SK-N-SH (cell line): ENCODE measurements around the gene OLFML1. TPM values are rescaled to one million over a fixed set of nuclear protein-coding genes. Genes with fewer than 3 reads are reported as not detected.
"Not testable (repeated sequence)": the region's sequence is repeated elsewhere in the genome, so short reads cannot be mapped to it uniquely, and the experiment has no call there.

Source experiments
- CTCF ChIA-PET: fragments of 300-600, 350-600 bp; formaldehyde crosslinking; extraction: SDS; loops from one replicate; lab custom pipeline; 2021; lab: Yijun Ruan, JAX
- POLR2A ChIA-PET: fragments of 350-600 bp; sonication (Branson Sonifier 250); formaldehyde crosslinking; extraction: SDS; loops from one replicate; lab custom pipeline; 2020; ENCODE audit warnings: antibody characterized with exemption, inconsistent platforms; lab: Yijun Ruan, JAX
- DNase-seq: peaks from one replicate; pipeline ENCODE4 v3.0.0; 2012
- H2AFZ ChIP-seq: fragments of 200-600 bp; sonication (generic); 2 replicates; pipeline ENCODE4 v1.8.1; 2016; ENCODE audit warnings: antibody characterized with exemption, mild to moderate bottlenecking, low read depth
- H3F3A ChIP-seq: fragments of 200-600 bp; sonication (generic); replicated peaks from 2 replicates; pipeline ENCODE3; 2016; ENCODE audit warnings: antibody characterized with exemption, mild to moderate bottlenecking; ENCODE audit not compliant: insufficient read depth
- H3K27ac ChIP-seq, 2 experiments: fragments of 200-500 bp in 1 of 2; fragments of 200-600 bp in 1 of 2; sonication (Bioruptor generic) in 1 of 2; sonication (generic), shearing (Covaris generic) in 1 of 2; 2 replicates each; pipeline versions ENCODE4 v1.5.1 to v1.6.1; 2014 to 2016; ENCODE audit warnings: low read depth in 2 of 2, inconsistent platforms in 1 of 2, low read length in 1 of 2, mild to moderate bottlenecking in 1 of 2, mixed read lengths in 1 of 2
- H3K27me3 ChIP-seq: fragments of 200-600 bp; sonication (generic), shearing (Covaris generic); 2 replicates; pipeline ENCODE4 v1.6.1; 2016; ENCODE audit warnings: mixed run types; ENCODE audit not compliant: insufficient read depth
- H3K36me3 ChIP-seq, 2 experiments: fragments of 200-500 bp in 1 of 2; fragments of 200-600 bp in 1 of 2; sonication (Bioruptor generic) in 1 of 2; sonication (generic) in 1 of 2; replicated peaks in 1 of 2; 2 replicates each; pipeline versions ENCODE3 to v1.5.1; 2014 to 2016; ENCODE audit warnings: low read length in 1 of 2, mild to moderate bottlenecking in 1 of 2; ENCODE audit not compliant: insufficient read depth in 2 of 2, control insufficient read depth in 1 of 2
- H3K4me1 ChIP-seq, 2 experiments: fragments of 200-500 bp in 1 of 2; fragments of 200-600 bp in 1 of 2; sonication (Bioruptor generic) in 1 of 2; sonication (generic), shearing (Covaris generic) in 1 of 2; 2 replicates each; pipeline versions ENCODE4 v1.5.1 to v1.6.1; 2014 to 2016; ENCODE audit warnings: low read depth in 1 of 2, low read length in 1 of 2, mixed run types in 1 of 2; ENCODE audit not compliant: insufficient read depth in 2 of 2, control insufficient read depth in 1 of 2
- H3K4me2 ChIP-seq: fragments of 200-600 bp; sonication (generic), shearing (Covaris generic); 2 replicates; pipeline ENCODE4 v1.6.1; 2017; ENCODE audit warnings: mixed run types
- H3K4me3 ChIP-seq, 2 experiments: fragments of 200-500 bp in 1 of 2; fragments of 200-600 bp in 1 of 2; sonication (Bioruptor generic) in 1 of 2; sonication (generic), shearing (Covaris generic) in 1 of 2; 2 replicates each; pipeline versions ENCODE4 v1.5.1 to v1.8.1; 2014 to 2016; ENCODE audit warnings: low read depth in 2 of 2, inconsistent platforms in 1 of 2, low read length in 1 of 2, mild to moderate bottlenecking in 1 of 2, mixed read lengths in 1 of 2, moderate library complexity in 1 of 2
- H3K79me2 ChIP-seq: fragments of 200-600 bp; sonication (generic); 2 replicates; pipeline ENCODE4 v1.8.1; 2017; ENCODE audit warnings: mild to moderate bottlenecking; ENCODE audit not compliant: insufficient read depth
- H3K9ac ChIP-seq: fragments of 200-600 bp; sonication (generic); 2 replicates; pipeline ENCODE4 v1.6.1; 2017; ENCODE audit warnings: mixed run types
- H3K9me2 ChIP-seq: fragments of 200-600 bp; sonication (generic); 2 replicates; pipeline ENCODE4 v1.6.1; 2017; ENCODE audit warnings: mixed run types
- H3K9me3 ChIP-seq: fragments of 200-600 bp; sonication (generic); 2 replicates; pipeline ENCODE4 v1.6.1; 2017; ENCODE audit warnings: mixed run types, mild to moderate bottlenecking, moderate library complexity
- H4K20me1 ChIP-seq: fragments of 200-600 bp; sonication (generic); 2 replicates; pipeline ENCODE4 v1.6.1; 2017; ENCODE audit warnings: mild to moderate bottlenecking, mixed run types; ENCODE audit not compliant: insufficient read depth
- CHD2 ChIP-seq: fragments of 150-350 bp; IDR thresholded peaks from 2 replicates; pipeline ENCODE4 v1.6.1; 2018; ENCODE audit warnings: low read length; ENCODE audit not compliant: partially characterized antibody
- CTCF ChIP-seq: fragments of 200-600 bp; sonication (generic); IDR thresholded peaks from 2 replicates; pipeline ENCODE4 v1.6.1; 2017; ENCODE audit warnings: antibody characterized with exemption, mild to moderate bottlenecking, moderate library complexity
- ELF1 ChIP-seq: IDR thresholded peaks from 2 replicates; pipeline ENCODE4 v1.4.0; 2012
- GABPA ChIP-seq: IDR thresholded peaks from 2 replicates; pipeline ENCODE4 v1.4.0; 2012; ENCODE audit warnings: low read depth, mild to moderate bottlenecking
- GATA2 ChIP-seq: sonication (generic); formaldehyde crosslinking; IDR thresholded peaks from 2 replicates; pipeline ENCODE4 v1.5.0; 2020; ENCODE audit warnings: mild to moderate bottlenecking, missing genetic modification reagents
- MEF2A ChIP-seq: IDR thresholded peaks from 2 replicates; pipeline ENCODE4 v1.4.0; 2012; ENCODE audit warnings: low read depth, borderline replicate concordance
- POLR2AphosphoS5 ChIP-seq: IDR thresholded peaks from 2 replicates; pipeline ENCODE4 v1.6.1; 2012; ENCODE audit warnings: low read depth, low read length
- RFX5 ChIP-seq: IDR thresholded peaks from 2 replicates; pipeline ENCODE4 v1.6.1; 2012; ENCODE audit warnings: mild to moderate bottlenecking, improper control_type of control experiment, low read length
- RXRA ChIP-seq: IDR thresholded peaks from 2 replicates; pipeline ENCODE4 v1.4.0; 2012; ENCODE audit warnings: low read depth, mild to moderate bottlenecking, borderline replicate concordance
- TAF1 ChIP-seq: IDR thresholded peaks from 2 replicates; pipeline ENCODE4 v1.6.1; 2012; ENCODE audit warnings: low read depth, mild to moderate bottlenecking, low read length, moderate library complexity, borderline replicate concordance
- WGBS: methylation state at CpG from one replicate; pipeline ENCODE4 v1.1.6; 2017; ENCODE audit warnings: low lambda C conversion rate; 5-methylcytosine and 5-hydroxymethylcytosine counted together
- polyA plus RNA-seq, 3 experiments: library from polyadenylated mRNA; depleted of rRNA; stranded (reverse); fragments of >200 nt; gene quantifications; 2 replicates each; pipeline ENCODE4 v1.2.3, GENCODE V29; 2012
- TF ChIP-seq, protein P1 (sequence below): IDR thresholded peaks from 2 replicates; pipeline ENCODE4 v1.4.0; 2012; ENCODE audit warnings: low read depth

OLFML1 gene
- polyA plus RNA-seq, 1 of the 3 experiments (the other 2 are of a cell fraction): not detected

DNA sequence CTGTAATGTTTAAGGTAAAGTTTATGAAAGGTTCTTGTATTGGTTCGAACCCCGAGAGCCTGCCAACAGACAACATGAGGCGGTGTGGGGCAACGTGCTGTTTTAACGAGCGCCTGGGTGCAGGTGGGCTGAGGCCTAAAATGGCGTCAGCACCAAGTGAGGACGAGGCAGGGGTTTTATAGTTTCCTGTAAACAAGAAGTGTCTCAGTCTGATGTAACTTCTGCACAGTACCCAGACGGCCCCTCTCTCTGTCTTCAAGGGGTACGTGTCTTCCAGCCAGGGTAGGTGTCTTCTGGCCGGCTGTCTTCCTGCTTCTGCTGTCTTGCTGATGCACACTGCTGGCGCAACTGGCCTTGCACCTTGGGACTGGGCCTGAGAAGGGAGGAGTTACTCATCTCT, 31.2 kb downstream of the OLFML1 start (continued):
- no peak for TF ChIP-seq RFX5
- TF ChIP-seq GATA2: no peak
- no peak for TF ChIP-seq ELF1
- TF ChIP-seq, protein P1, sequence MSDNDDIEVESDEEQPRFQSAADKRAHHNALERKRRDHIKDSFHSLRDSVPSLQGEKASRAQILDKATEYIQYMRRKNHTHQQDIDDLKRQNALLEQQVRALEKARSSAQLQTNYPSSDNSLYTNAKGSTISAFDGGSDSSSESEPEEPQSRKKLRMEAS: no peak
- TF ChIP-seq GABPA: no peak
- no peak for TF ChIP-seq RXRA
- TF ChIP-seq POLR2AphosphoS5: no peak
- TF ChIP-seq, all 33 proteins: peak for 0

GRCh38 chr11:7517743-7518142, 32.4 kb downstream of the OLFML1 start:
- H3K36me3 ChIP-seq, H3K9me2 ChIP-seq, H3K4me2 ChIP-seq, H3K4me1 ChIP-seq, H3F3A ChIP-seq, H3K9me3 ChIP-seq, H3K27me3 ChIP-seq, H2AFZ ChIP-seq, DNase-seq, H3K4me3 ChIP-seq, H3K79me2 ChIP-seq, H3K27ac ChIP-seq, H4K20me1 ChIP-seq, H3K9ac ChIP-seq, POLR2A ChIA-PET: not testable (repeated sequence)
- 57% methylated on average over 10 of the region's 13 CpGs for WGBS
- CTCF ChIA-PET: interaction anchor here (0.7 to 1.7 kb wide), 3 partner anchors 22 to 140 kb away, joined by 3 to 5 read pairs (median 3); no protein-coding TSS in a partner anchor

- H2AFZ ChIP-seq: no peak overlapping the region
- H3K9me3 ChIP-seq: no peaks in the 10 kb centered on the region
- no peaks in the 10 kb centered on the region for H3K79me2 ChIP-seq
- no peak overlapping the region for H3K9ac ChIP-seq
- no peaks in the 10 kb centered on the region for H3F3A ChIP-seq
- H3K4me3 ChIP-seq: no peak overlapping the region
- POLR2A ChIA-PET: no interaction called here
- no peaks in the 10 kb centered on the region for H4K20me1 ChIP-seq
- H3K27ac ChIP-seq: no peak overlapping the region
- TF ChIP-seq MEF2A (no peak), RFX5 (no peak), CHD2 (no peak), ELF1 (no peak), TAF1 (no peak), CTCF (no peak), GATA2 (no peak)
- TF ChIP-seq, protein P1: no peak
- TF ChIP-seq, all 33 proteins: peak for 0
- no peak for DNase-seq
- CTCF ChIA-PET: interaction anchor here (0.8 to 1.7 kb wide), 2 partner anchors 53 to 147 kb away, joined by 3 to 5 read pairs; no protein-coding TSS in a partner anchor
- Histone ChIP-seq H3K27me3 (peaks cover 7% of the 10 kb centered on the region), H3K4me2 (no peak overlapping the region), H3K36me3 (no peaks in the 10 kb centered on the region), H3K4me1 (peaks cover 0 to 4% of the 10 kb centered on the region in 2 experiments; a peak in 1 of 4 replicates), H3K9me2 (no peaks in the 10 kb centered on the region)
- 72% methylated on average over 23 of the region's 23 CpGs for WGBS
These were observed 33.7 kb downstream of the OLFML1 start for GRCh38 chr11:7518811-7519562.
